ENCODE measurements around the gene HUNK.
"Not testable (repeated sequence)": the region's sequence is repeated elsewhere in the genome, so short reads cannot be mapped to it uniquely, and the experiment has no call there.

The HUNK gene

DNA sequence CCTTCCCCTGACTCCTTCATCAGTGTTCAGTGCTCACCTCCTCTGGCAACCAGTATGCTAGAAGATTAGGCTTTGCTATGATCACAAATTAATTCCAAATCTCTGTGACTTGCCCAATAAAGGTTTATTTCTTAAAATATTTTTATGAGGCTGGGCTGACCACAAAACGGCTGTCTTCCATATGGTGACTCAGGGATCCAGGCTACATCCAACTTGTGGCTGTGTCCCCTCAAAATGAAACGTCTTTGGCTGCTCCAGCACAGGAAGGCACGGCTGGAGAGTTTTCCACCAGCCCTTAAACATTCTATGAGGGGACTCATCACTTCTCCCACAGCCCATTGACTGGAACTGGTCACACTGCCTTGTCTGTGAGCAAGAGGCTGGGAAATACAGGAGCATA, 131.5 kb downstream of the HUNK start:
- no peak for DNase-seq

GRCh38 chr21:32007456-32007855, 134.6 kb downstream of the HUNK start:
- no peak for DNase-seq

- DNase-seq: no peak
Measured at GRCh38 chr21:32008714-32009113, 135.9 kb downstream of the HUNK start.

GRCh38 chr21:32009263-32009662, 136.4 kb downstream of the HUNK start:
- DNase-seq: no peak

GRCh38 chr21:32015461-32016139, 142.8 kb downstream of the HUNK start:
- DNase-seq: peak in 1 of 2 experiments; percentile 41

DNA sequence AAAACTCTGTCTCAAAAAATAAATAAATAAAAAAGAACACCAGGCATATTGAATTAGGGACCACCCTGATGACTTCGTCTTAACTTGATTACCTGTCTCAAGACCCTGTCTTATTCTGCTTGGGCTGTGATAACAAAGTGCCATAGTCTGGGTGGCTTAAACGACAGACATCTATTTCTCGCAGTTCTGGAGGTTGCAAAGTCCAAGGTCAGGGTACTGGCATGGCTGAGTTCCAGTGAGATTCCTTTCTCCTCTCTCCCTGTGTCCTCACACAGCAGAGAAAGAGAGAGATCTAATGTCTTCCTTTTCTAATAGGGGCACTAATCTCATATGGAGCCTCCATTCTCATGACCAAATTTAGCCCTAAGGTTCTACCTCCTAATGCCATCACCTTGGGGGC, 145.6 kb downstream of the HUNK start:
- no peak for DNase-seq

- no peak for DNase-seq
Measured at GRCh38 chr21:32020564-32020963, 147.7 kb downstream of the HUNK start.

- DNase-seq: peak; percentile 77 to 89
Measured at GRCh38 chr21:32021319-32021994, 148.6 kb downstream of the HUNK start.

GRCh38 chr21:32022146-32022545, 149.3 kb downstream of the HUNK start:
- no peak for DNase-seq

GRCh38 chr21:32030146-32030652, 157.4 kb downstream of the HUNK start:
- DNase-seq: no peak

DNA sequence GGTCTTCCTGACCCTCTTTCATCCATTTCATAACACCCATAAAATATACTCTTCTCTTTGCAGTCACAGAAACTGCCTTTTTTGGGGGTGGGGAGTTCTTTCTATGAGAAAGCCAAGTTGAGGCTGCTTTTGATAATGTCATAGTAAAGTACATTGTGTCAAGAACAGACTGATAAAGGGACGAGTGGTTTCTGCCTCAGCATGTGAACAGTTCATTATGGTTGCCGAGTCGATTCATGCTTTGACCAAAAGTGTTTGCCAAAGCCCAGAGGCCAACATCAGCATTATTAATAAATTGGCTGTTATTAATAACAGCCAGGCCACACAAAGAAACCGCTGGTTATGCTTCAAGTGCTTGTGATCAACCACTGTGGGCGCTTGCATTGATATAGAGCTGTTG, 162.0 kb downstream of the HUNK start:
- no peak for DNase-seq

DNA sequence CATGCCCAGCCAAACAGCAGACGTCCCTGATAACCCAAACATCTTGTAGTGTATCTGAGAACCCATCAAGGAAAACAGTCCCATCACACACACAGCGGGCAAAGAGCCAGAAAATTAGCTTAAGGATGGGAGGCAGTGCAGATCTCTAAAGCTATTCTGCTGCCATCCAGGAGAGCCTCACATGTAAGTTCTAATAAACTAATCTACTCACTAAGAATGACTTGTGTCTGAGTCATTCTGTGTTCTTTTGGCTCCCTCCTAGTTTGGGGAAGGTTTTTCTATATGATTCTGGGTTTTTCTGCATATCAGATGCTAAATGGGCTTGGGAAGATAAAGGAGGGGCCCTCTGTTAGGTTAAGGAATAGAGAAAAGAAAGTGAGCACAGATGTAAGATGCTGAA, 162.8 kb downstream of the HUNK start:
- no peak for DNase-seq

- DNase-seq: no peak
Measured at GRCh38 chr21:32036756-32037155, 163.9 kb downstream of the HUNK start.

DNA sequence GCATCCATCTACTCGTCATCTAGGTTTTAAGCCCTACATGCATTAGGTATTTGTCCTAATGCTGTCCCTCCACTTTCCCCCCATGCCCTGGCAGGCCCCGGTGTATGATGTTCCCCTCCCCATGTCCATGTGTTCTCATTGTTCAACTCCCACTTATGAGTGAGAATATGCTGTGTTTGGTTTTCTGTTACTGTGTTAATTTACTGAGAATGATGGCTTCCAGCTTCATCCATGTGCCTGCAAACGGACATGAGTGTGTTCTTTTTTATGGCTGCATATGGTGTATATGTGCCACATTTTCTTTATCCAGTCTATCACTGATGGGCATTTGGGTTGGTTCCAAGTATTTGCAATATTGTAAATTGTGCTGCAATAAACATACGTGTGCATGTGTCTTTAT, 165.9 kb downstream of the HUNK start:
- not testable (repeated sequence) for DNase-seq

DNA sequence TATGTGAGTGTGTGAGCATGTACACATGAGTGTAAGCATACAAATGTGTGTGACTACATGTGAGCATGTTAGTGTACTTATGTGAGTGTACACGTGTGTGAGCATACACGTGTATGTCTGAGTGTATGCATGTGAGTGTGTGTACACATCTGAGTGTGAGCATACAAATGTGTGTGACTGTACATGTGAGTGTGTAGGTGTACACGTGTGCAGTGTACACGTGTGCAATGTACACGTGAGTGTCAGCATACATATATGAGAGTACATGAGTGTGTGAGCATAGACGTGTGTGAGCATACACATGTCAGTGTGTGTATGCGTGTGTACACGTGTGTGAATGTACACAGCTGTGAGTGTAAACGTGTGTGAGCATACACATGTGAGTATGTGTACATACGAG, 170.6 kb downstream of the HUNK start:
- DNase-seq: no peak

- no peak for DNase-seq
Measured at GRCh38 chr21:32044205-32045180, 171.7 kb downstream of the HUNK start.

DNA sequence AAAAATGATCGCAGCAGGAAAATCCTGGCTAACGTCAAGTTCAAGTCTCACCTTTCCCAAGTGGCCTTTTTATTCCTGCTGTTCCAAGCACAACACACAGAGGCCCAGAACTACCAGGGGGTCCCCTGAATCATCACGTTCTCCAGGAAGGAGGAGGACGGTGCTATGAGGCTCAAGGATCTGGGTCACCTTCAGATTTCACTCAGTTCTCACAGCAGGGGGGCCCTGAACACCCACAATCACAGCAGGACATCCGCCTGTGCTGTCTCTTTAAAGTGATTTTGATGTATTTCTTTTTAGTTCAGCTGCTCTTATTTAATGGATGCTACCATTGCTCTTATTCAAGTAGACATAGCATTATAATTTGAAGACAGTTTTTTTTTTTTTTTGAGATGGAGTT, 173.4 kb downstream of the HUNK start:
- DNase-seq: no peak

- DNase-seq: no peak
Measured at GRCh38 chr21:32048353-32048752, 175.5 kb downstream of the HUNK start.
